GM12892 (cell line): ENCODE measurements around the gene ETFB.

Source experiments
- POLR2A ChIP-seq: IDR thresholded peaks from 2 replicates; pipeline ENCODE4 v1.6.1; 2011; ENCODE audit warnings: low read depth, low read length, control low read depth
- POLR2AphosphoS5 ChIP-seq: IDR thresholded peaks from 2 replicates; pipeline ENCODE4 v1.6.1; 2011; ENCODE audit warnings: low read depth, low read length, control low read depth
- TAF1 ChIP-seq: IDR thresholded peaks from 2 replicates; pipeline ENCODE4 v1.6.1; 2011; ENCODE audit warnings: low read depth, mild to moderate bottlenecking, control low read depth, low read length, borderline replicate concordance

- TF ChIP-seq POLR2A (no peak), POLR2AphosphoS5 (no peak), TAF1 (no peak)
Measured at GRCh38 chr19:51372021-51372648, 5.9 kb upstream of the ETFB start.
